DND-41 (cell line): ENCODE measurements around the gene EFNB3.

Source experiments
- ATAC-seq: fragments of 200-7000 bp; cut with Tn5 transposase; 3 replicates; pipeline ENCODE4 v1.9.1; 2021; ENCODE audit warnings: low read depth; ENCODE audit not compliant: insufficient read depth
- DNase-seq: peaks from one replicate; pipeline ENCODE4 v3.0.0-alpha.2; 2020
- H2AFZ ChIP-seq: 2 replicates; pipeline ENCODE4 v1.6.0; 2012; ENCODE audit warnings: low read depth, low read length
- H3K27ac ChIP-seq: 2 replicates; pipeline ENCODE4 v1.5.1; 2012; ENCODE audit warnings: low read length, inconsistent platforms
- H3K27me3 ChIP-seq: fragments of 200-600 bp; sonication (generic); 2 replicates; pipeline ENCODE4 v1.6.0; 2012; ENCODE audit warnings: low read length, mild to moderate bottlenecking, inconsistent platforms; ENCODE audit not compliant: insufficient read depth, poor library complexity
- H3K36me3 ChIP-seq: 2 replicates; pipeline ENCODE4 v1.5.1; 2012; ENCODE audit warnings: low read length, inconsistent platforms; ENCODE audit not compliant: insufficient read depth
- H3K4me1 ChIP-seq: 2 replicates; pipeline ENCODE4 v1.5.1; 2012; ENCODE audit warnings: mild to moderate bottlenecking, low read length; ENCODE audit not compliant: insufficient read depth
- H3K4me2 ChIP-seq: 2 replicates; pipeline ENCODE4 v1.6.0; 2012; ENCODE audit warnings: mild to moderate bottlenecking, moderate library complexity, low read length, inconsistent platforms; ENCODE audit not compliant: insufficient read depth
- H3K4me3 ChIP-seq, 2 experiments: fragments of 200-600 bp in 1 of 2; shearing (Covaris generic) in 1 of 2; 2 replicates each; pipeline ENCODE4 v1.5.1; 2012 to 2016; ENCODE audit warnings: inconsistent platforms in 2 of 2, low read length in 2 of 2, mild to moderate bottlenecking in 2 of 2, low read depth in 1 of 2, moderate library complexity in 1 of 2
- H3K79me2 ChIP-seq: 2 replicates; pipeline ENCODE4 v1.6.0; 2012; ENCODE audit warnings: low read length, inconsistent platforms; ENCODE audit not compliant: insufficient read depth
- H3K9ac ChIP-seq: 2 replicates; pipeline ENCODE4 v1.6.0; 2012; ENCODE audit warnings: low read depth, mild to moderate bottlenecking, inconsistent platforms, low read length, moderate library complexity
- H3K9me3 ChIP-seq: 2 replicates; pipeline ENCODE4 v1.5.1; 2012; ENCODE audit warnings: low read length, moderate library complexity, mild to moderate bottlenecking, inconsistent platforms; ENCODE audit not compliant: insufficient read depth, severe bottlenecking
- H4K20me1 ChIP-seq: 2 replicates; pipeline ENCODE4 v1.6.0; 2012; ENCODE audit warnings: low read length; ENCODE audit not compliant: insufficient read depth
- CTCF ChIP-seq: IDR thresholded peaks from 2 replicates; pipeline ENCODE4 v1.5.1; 2012; ENCODE audit warnings: borderline replicate concordance, low read length, moderate library complexity, mild to moderate bottlenecking; ENCODE audit not compliant: poor library complexity, severe bottlenecking; ENCODE audit errors: extremely low read depth
- EZH2 ChIP-seq: IDR thresholded peaks from 3 replicates; pipeline ENCODE4 v1.6.1; 2012; ENCODE audit warnings: borderline replicate concordance, low read depth, mild to moderate bottlenecking, moderate library complexity, low read length, inconsistent platforms; ENCODE audit not compliant: severe bottlenecking

The EFNB3 gene

GRCh38 chr17:7739746-7740145 is 34.7 kb downstream of the EFNB3 start:
- no peaks in the 10 kb centered on the region for H3K79me2 ChIP-seq

GRCh38 chr17:7740481-7741001 is 35.5 kb downstream of the EFNB3 start:
- no peak for DNase-seq
- H3K36me3 ChIP-seq, result no peaks in the 10 kb centered on the region
- no peak overlapping the region for H3K4me2 ChIP-seq
- H4K20me1 ChIP-seq, result no peaks in the 10 kb centered on the region
- no peaks in the 10 kb centered on the region for H3K4me1 ChIP-seq
- H3K4me3 ChIP-seq, result no peak overlapping the region
- no peak for ATAC-seq
- H3K27ac ChIP-seq, result no peak overlapping the region
- no peaks in the 10 kb centered on the region for H3K79me2 ChIP-seq
- no peak overlapping the region for H3K9ac ChIP-seq
- peaks cover 16% of the 10 kb centered on the region for H3K27me3 ChIP-seq
- no peaks in the 10 kb centered on the region for H3K9me3 ChIP-seq
- TF ChIP-seq EZH2, result no peak
- no peak for TF ChIP-seq CTCF
- H2AFZ ChIP-seq, result no peak overlapping the region

More at GRCh38 chr17:7739746-7740145, 34.7 kb downstream of the EFNB3 start:
- Histone ChIP-seq H3K27ac (no peak overlapping the region), H2AFZ (no peak overlapping the region), H3K9me3 (no peaks in the 10 kb centered on the region), H3K4me1 (no peaks in the 10 kb centered on the region), H3K4me2 (no peak overlapping the region), H3K36me3 (no peaks in the 10 kb centered on the region), H3K27me3 (peaks cover 17% of the 10 kb centered on the region), H3K4me3 (no peak overlapping the region), H4K20me1 (no peaks in the 10 kb centered on the region), H3K9ac (no peak overlapping the region)
- TF ChIP-seq CTCF, result no peak
- no peak for TF ChIP-seq EZH2
- DNase-seq (no peak), ATAC-seq (no peak)

GRCh38 chr17:7742729-7743128 is 37.7 kb downstream of the EFNB3 start:
- no peak overlapping the region for H3K9ac ChIP-seq
- DNase-seq, result no peak
- H4K20me1 ChIP-seq, result no peaks in the 10 kb centered on the region
- H3K9me3 ChIP-seq, result no peaks in the 10 kb centered on the region
- no peak overlapping the region for H2AFZ ChIP-seq
- no peaks in the 10 kb centered on the region for H3K79me2 ChIP-seq
- H3K4me2 ChIP-seq, result no peak overlapping the region
- H3K27ac ChIP-seq, result no peak overlapping the region
- no peak for ATAC-seq
- TF ChIP-seq EZH2 (no peak), CTCF (no peak)
- H3K36me3 ChIP-seq, result no peaks in the 10 kb centered on the region
- H3K27me3 ChIP-seq, result peaks cover 8% of the 10 kb centered on the region
- no peaks in the 10 kb centered on the region for H3K4me1 ChIP-seq
- no peak overlapping the region for H3K4me3 ChIP-seq

GRCh38 chr17:7744416-7744815 is 39.4 kb downstream of the EFNB3 start:
- DNase-seq, result no peak
- no peak for ATAC-seq
- H3K4me1 ChIP-seq, result no peaks in the 10 kb centered on the region
- no peak overlapping the region for H3K27ac ChIP-seq
- H4K20me1 ChIP-seq, result no peaks in the 10 kb centered on the region
- no peak for TF ChIP-seq EZH2
- TF ChIP-seq CTCF, result no peak
- no peak overlapping the region for H2AFZ ChIP-seq
- peaks cover 4% of the 10 kb centered on the region for H3K27me3 ChIP-seq
- H3K4me3 ChIP-seq, result no peak overlapping the region
- H3K9ac ChIP-seq, result no peak overlapping the region
- H3K79me2 ChIP-seq, result no peaks in the 10 kb centered on the region
- H3K9me3 ChIP-seq, result no peaks in the 10 kb centered on the region
- H3K4me2 ChIP-seq, result no peak overlapping the region
- no peaks in the 10 kb centered on the region for H3K36me3 ChIP-seq
